ENCODE results near the gene TM4SF1. TPM values are rescaled to one million over a fixed set of nuclear protein-coding genes. Genes with fewer than 3 reads are reported as not detected.
"Not testable (repeated sequence)": the region's sequence is repeated elsewhere in the genome, so short reads cannot be mapped to it uniquely, and the experiment has no call there.

Gene TM4SF1
- polyA plus RNA-seq, 1 of the 3 experiments (the other 2 are of a cell fraction) = 209 TPM

DNA sequence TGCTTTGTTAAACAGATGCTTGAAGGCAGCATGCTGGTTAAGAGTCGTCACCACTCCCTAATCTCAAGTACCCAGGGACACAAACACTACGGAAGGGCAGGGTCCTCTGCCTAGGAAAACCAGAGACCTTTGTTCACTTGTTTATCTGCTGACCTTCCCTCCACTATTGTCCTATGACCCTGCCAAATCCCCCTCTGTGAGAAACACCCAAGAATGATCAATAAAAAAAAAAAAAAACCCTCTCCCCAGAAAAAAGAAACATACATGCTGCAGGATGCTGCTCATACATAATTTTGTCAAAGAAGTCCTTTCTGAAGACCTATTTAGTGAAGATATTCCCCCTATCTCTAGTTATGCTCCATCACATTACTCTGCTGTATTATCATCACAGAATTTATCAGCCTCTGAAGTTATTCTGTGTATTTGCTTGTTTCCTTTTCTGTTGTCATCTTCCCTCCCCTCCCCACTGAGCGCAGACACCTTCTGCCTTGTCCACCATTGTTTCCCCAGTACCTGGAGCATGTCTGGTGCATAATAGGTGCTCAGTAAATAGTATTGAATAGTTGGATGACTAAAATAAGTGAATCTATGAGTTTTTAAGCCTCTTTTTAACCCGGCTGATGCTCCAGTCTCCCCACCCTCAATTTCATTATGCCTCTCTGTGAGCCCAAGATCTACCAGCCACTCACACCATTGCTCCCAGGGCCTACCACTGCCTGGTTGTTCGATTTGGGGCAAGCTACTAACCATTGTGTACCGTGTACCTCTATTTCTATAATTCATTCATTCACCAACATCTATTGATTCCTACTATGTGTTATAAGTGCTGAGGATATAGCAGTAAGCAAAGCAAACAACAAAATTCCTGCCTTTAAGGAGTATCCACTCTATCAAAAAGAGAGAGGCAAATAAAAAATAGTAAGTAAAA lies 4.0 kb upstream of the TM4SF1 start:
- 53% methylated on average over 6 of the region's 6 CpGs for WGBS (ENCODE audit: low lambda C conversion rate)
- no peak for DNase-seq
- Histone ChIP-seq H3K36me3 (replicated peaks in 1 of 2; ENCODE audit: control insufficient read depth in 1 of 2, insufficient read depth in 2 of 2, low read length in 1 of 2) (no peaks in the 10 kb centered on the region), H2AFZ (ENCODE audit: low read depth) (no peak overlapping the region), H3K4me2 (peak overlapping the region; percentile 51; the same call in 1 of the 2 replicates), H3K27ac (ENCODE audit: low read depth in 2 of 2, low read length in 1 of 2) (peak overlapping the region in 1 of 2 experiments; percentile 90; a peak in 2 of 4 replicates), H3K9me2 (no peaks in the 10 kb centered on the region), H3K79me2 (ENCODE audit: insufficient read depth) (peaks cover 8% of the 10 kb centered on the region), H3K9ac (peak overlapping the region; percentile 49), H3K9me3 (no peaks in the 10 kb centered on the region), H3K4me1 (ENCODE audit: control insufficient read depth in 1 of 2, insufficient read depth in 2 of 2, low read depth in 1 of 2, low read length in 1 of 2) (peaks cover 19 to 25% of the 10 kb centered on the region in 2 experiments; a peak in 3 of 4 replicates), H3K4me3 (ENCODE audit: low read depth in 2 of 2, low read length in 1 of 2) (no peak overlapping the region), H3F3A (replicated peaks; ENCODE audit: insufficient read depth) (peaks cover 45% of the 10 kb centered on the region), H3K27me3 (ENCODE audit: insufficient read depth) (no peaks in the 10 kb centered on the region), H4K20me1 (ENCODE audit: insufficient read depth) (no peaks in the 10 kb centered on the region)
- POLR2A ChIA-PET = no interaction called here
- TF ChIP-seq FOXM1 (IDR thresholded peaks at IDR 0.05; ENCODE audit: low read depth) (no peak), SMC3 (IDR thresholded peaks at IDR 0.05; ENCODE audit: low read depth, low read length) (no peak), NRF1 (IDR thresholded peaks at IDR 0.05; ENCODE audit: low read depth, low read length) (no peak), GATA2 (CRISPR knock-in tag; IDR thresholded peaks at IDR 0.05) (no peak), USF2 (IDR thresholded peaks at IDR 0.05; ENCODE audit: borderline replicate concordance, low read depth, low read length) (no peak), RFX5 (IDR thresholded peaks at IDR 0.05; ENCODE audit: low read length) (no peak)
- TF ChIP-seq, protein P1, sequence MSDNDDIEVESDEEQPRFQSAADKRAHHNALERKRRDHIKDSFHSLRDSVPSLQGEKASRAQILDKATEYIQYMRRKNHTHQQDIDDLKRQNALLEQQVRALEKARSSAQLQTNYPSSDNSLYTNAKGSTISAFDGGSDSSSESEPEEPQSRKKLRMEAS (IDR thresholded peaks at IDR 0.05; ENCODE audit: low read depth) = no peak
- CTCF ChIA-PET = interaction anchor here (1.0 to 1.3 kb wide), 3 partner anchors 18 to 99 kb away, joined by 4 to 7 read pairs (median 4); no protein-coding TSS in a partner anchor

GRCh38 chr3:149380220-149380619 lies 2.8 kb upstream of the TM4SF1 start:
- H3K36me3 ChIP-seq (replicated peaks in 1 of 2; ENCODE audit: control insufficient read depth in 1 of 2, insufficient read depth in 2 of 2, low read length in 1 of 2); H3K9ac ChIP-seq; CTCF ChIA-PET; H3K27me3 ChIP-seq (ENCODE audit: insufficient read depth); H4K20me1 ChIP-seq (ENCODE audit: insufficient read depth); DNase-seq; H3K9me2 ChIP-seq; H2AFZ ChIP-seq (ENCODE audit: low read depth); H3K4me2 ChIP-seq; H3K27ac ChIP-seq (ENCODE audit: low read depth in 2 of 2, low read length in 1 of 2); H3K9me3 ChIP-seq; POLR2A ChIA-PET; H3K4me3 ChIP-seq (ENCODE audit: low read depth in 2 of 2, low read length in 1 of 2): not testable (repeated sequence)
- H3F3A ChIP-seq (replicated peaks; ENCODE audit: insufficient read depth) = peaks cover 37% of the 10 kb centered on the region
- WGBS (ENCODE audit: low lambda C conversion rate) = no CpG with 5 or more reads among the region's 32 CpGs
- peaks cover 20% of the 10 kb centered on the region for H3K79me2 ChIP-seq (ENCODE audit: insufficient read depth)
- peaks cover 16 to 22% of the 10 kb centered on the region in 2 experiments; a peak in 3 of 4 replicates for H3K4me1 ChIP-seq (ENCODE audit: control insufficient read depth in 1 of 2, insufficient read depth in 2 of 2, low read depth in 1 of 2, low read length in 1 of 2)
